Retinal pigment epithelial cell (primary cell): Measurements from ENCODE around the gene TCAIM.

Experiments
- DNase-seq: peaks from one replicate; pipeline ENCODE4 v3.0.0-alpha.2; 2010; ENCODE audit warnings: low read depth
- H3K4me3 ChIP-seq: 2 replicates; pipeline ENCODE4 v1.5.1; 2011; ENCODE audit warnings: mild to moderate bottlenecking, low read length, control low read depth, moderate library complexity
- CTCF ChIP-seq: conservative IDR thresholded peaks from 2 replicates; pipeline ENCODE4 v1.5.1; 2011; ENCODE audit warnings: low read depth, low read length, control low read depth, inconsistent platforms

Gene TCAIM

DNA sequence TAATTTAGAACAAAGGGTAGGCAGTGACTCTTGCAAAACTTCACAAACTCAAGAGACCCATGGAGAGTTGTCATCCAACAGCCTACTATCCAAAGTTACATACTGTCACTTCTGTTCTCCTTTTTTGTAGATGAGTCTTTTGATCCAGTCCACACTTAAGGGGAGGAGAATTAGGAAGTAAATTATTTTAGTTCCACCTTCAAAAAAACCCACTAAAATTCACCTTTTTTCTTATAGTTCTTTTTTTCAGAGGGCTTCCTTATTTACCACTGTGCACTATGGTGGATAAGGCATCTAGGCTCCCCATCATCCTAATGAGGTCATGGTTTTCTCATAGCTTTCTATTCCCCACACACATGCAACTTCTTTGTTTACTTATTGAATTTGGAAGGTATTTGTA is 8.6 kb upstream of the TCAIM start:
- DNase-seq = no peak
- TF ChIP-seq CTCF = no peak
- H3K4me3 ChIP-seq = no peak overlapping the region

GRCh38 chr3:44330444-44330843 is 8.1 kb upstream of the TCAIM start:
- no peak for DNase-seq
- H3K4me3 ChIP-seq = no peak overlapping the region
- TF ChIP-seq CTCF = no peak

- DNase-seq = no peak
- H3K4me3 ChIP-seq = no peak overlapping the region
- no peak for TF ChIP-seq CTCF
Observed at GRCh38 chr3:44334326-44334725, 4.2 kb upstream of the TCAIM start.

GRCh38 chr3:44337248-44337785 is 1.2 kb upstream of the TCAIM start:
- peak overlapping the region; percentile 72 for H3K4me3 ChIP-seq
- TF ChIP-seq CTCF = no peak
- DNase-seq = no peak

- TF ChIP-seq CTCF = peak; percentile 8
- H3K4me3 ChIP-seq = peak overlapping the region; percentile 72
- DNase-seq = no peak
Observed at GRCh38 chr3:44338828-44339127, 212 bp downstream of the TCAIM start.

GRCh38 chr3:44339181-44340057 is 853 bp downstream of the TCAIM start:
- DNase-seq = no peak
- TF ChIP-seq CTCF = no peak
- peak overlapping the region; percentile 72 for H3K4me3 ChIP-seq

DNA sequence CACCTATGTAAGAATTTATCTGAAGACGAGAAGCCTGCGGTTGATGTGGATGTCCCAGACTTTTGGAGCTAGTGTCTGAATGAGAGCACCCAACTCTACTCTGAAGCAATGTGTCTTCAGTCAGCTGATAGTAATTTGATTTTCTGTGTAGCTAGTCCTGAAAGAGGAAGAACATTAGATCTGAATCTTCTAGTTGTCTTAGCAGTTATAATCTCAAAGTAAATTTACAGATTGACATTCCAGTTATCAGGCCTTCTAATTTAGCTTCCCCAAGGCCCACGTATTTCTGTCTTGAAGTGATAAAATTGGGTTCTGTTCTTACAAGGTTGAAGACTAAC is 1.5 kb downstream of the TCAIM start:
- TF ChIP-seq CTCF = no peak

More for the DNA sequence above, 1.5 kb downstream of the TCAIM start:
- H3K4me3 ChIP-seq = peak overlapping the region; percentile 72
- no peak for DNase-seq
